ENCODE data around the gene MYO18B. TPM values are rescaled to one million over a fixed set of nuclear protein-coding genes. Genes with fewer than 3 reads are reported as not detected.

MYO18B gene
- polyA plus RNA-seq, 1 donor from 2014 or later: not detected

DNA sequence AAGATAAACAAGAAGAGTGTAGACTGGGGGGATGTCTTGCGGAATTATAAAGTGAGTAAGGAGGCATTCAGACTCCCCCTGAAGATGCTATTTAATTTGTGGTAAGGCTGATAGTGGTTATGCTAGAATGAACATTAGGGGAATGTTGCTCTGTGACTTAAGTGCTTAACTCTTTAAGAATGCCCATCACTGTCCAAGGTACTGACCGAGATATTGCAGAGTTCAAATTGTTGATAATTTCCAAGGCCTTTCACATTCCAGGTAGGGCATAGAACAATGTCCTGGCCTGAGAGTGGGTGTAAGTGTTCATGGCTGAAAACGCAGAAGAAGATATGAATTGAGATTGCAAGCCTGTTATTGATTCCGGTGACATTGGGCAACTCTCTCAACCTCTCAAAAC lies 337.0 kb downstream of the MYO18B start:
- H3K27ac Mint-ChIP-seq: no peak overlapping the region
- H3K27me3 Mint-ChIP-seq: peaks cover 4% of the 10 kb centered on the region
- no peaks in the 10 kb centered on the region for H3K4me1 Mint-ChIP-seq
- no peak overlapping the region for H3K4me3 Mint-ChIP-seq
- no peaks in the 10 kb centered on the region for H3K36me3 Mint-ChIP-seq
- peaks cover 0 to 4% (median 3%) of the 10 kb centered on the region in 3 donors for H3K9me3 Mint-ChIP-seq

Other genes with a start within 250 kb of the MYO18B start
- 10.4 TPM for gene GRK3, start 177.5 kb upstream of the MYO18B start, polyA plus RNA-seq